ENCODE measurements around the gene ZIC2.

Gene ZIC2

GRCh38 chr13:99977912-99978798, 3.4 kb upstream of the ZIC2 start:
- TF ChIP-seq CTCF (IDR thresholded peaks at IDR 0.05; ENCODE audit: control extremely low read depth, extremely low read depth, low read depth, missing control alignments), result no peak
- ChIA-PET POLR2A (no interaction called here), CTCF (no interaction called here)
- no peak for DNase-seq (ENCODE audit: extremely low spot score)

DNA sequence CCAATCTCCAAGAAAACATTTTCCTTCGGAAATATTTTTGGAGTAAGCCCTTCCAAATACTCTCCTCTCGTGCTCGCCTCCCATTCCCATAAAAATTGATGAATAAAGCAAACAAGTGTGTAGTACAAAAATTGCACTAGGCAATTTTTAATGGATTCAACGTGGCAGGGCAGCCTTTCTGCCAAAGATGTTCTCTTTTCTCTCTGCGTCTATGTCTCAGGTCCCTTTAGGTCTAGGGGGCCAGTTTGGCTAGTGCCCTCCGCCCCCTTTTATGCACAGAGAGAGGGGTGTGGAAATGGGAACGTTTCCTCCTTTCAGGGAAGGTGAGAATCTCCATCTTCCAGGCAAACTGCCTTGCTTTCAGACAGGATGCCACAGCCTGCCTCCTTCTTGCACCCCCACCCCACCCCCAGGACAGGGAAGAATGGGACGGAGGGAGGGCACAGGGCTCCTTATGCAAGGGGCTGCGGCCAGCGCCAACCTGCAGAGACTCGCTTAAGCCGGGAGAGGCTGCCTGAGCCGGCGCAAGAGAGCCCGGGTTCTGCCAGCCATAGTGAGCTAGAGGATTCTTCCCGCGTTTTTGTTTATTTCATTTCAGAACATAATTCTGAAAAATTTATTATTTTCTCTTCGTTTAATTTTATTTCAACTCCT, 2.7 kb upstream of the ZIC2 start:
- no peak for DNase-seq (ENCODE audit: extremely low spot score)
- CTCF ChIA-PET, result no interaction called here
- POLR2A ChIA-PET, result no interaction called here
- TF ChIP-seq CTCF (IDR thresholded peaks at IDR 0.05; ENCODE audit: control extremely low read depth, extremely low read depth, low read depth, missing control alignments), result no peak

DNA sequence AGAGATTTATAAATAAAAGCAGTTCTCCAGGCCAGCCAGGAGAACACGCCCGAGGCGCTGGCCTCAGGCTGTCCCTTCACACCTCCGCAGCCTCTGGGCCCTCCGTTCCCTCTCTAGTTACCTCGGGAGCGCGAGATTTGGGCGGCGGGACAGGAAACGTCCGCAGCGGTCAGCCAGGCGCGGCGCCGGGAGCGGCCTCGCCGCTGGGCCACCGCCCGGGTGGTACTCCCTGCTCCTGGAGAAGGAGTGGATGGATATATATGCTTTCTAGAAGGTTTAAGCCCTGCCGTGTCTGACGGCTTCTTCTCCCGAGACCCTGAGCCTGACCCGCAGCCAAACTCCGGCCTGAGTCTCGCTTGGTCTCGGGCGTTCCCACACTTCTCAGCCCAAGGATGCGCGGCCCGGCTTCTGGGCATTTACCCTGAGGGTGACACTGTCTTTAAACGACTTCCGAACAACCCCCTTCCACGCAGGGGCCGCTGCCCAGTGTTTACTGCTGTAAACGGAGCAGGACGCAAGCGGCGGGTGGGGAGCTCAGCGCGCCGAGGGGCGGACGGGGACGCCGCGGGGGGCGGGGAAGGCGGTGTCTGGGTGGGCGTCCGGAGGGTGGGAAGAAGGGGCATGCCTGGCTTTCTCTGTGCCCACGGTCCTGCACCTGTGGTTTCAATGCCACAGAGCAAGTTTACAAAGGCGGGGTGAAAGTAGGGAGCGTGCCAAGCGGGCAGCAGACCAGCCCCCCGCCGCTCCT, 2.0 kb upstream of the ZIC2 start:
- POLR2A ChIA-PET, result no interaction called here
- no peak for TF ChIP-seq CTCF (IDR thresholded peaks at IDR 0.05; ENCODE audit: control extremely low read depth, extremely low read depth, low read depth, missing control alignments)
- CTCF ChIA-PET, result no interaction called here
- DNase-seq (ENCODE audit: extremely low spot score), result no peak

- POLR2A ChIA-PET, result no interaction called here
- TF ChIP-seq CTCF (IDR thresholded peaks at IDR 0.05; ENCODE audit: control extremely low read depth, extremely low read depth, low read depth, missing control alignments), result no peak
- CTCF ChIA-PET, result interaction anchor here (0.8 to 1.4 kb wide), 2 partner anchors 13 to 255 kb away, joined by 3 read pairs; no protein-coding TSS in a partner anchor
- DNase-seq (ENCODE audit: extremely low spot score), result peak; percentile 70
These were observed 1.3 kb upstream of the ZIC2 start for GRCh38 chr13:99980201-99980823.

DNA sequence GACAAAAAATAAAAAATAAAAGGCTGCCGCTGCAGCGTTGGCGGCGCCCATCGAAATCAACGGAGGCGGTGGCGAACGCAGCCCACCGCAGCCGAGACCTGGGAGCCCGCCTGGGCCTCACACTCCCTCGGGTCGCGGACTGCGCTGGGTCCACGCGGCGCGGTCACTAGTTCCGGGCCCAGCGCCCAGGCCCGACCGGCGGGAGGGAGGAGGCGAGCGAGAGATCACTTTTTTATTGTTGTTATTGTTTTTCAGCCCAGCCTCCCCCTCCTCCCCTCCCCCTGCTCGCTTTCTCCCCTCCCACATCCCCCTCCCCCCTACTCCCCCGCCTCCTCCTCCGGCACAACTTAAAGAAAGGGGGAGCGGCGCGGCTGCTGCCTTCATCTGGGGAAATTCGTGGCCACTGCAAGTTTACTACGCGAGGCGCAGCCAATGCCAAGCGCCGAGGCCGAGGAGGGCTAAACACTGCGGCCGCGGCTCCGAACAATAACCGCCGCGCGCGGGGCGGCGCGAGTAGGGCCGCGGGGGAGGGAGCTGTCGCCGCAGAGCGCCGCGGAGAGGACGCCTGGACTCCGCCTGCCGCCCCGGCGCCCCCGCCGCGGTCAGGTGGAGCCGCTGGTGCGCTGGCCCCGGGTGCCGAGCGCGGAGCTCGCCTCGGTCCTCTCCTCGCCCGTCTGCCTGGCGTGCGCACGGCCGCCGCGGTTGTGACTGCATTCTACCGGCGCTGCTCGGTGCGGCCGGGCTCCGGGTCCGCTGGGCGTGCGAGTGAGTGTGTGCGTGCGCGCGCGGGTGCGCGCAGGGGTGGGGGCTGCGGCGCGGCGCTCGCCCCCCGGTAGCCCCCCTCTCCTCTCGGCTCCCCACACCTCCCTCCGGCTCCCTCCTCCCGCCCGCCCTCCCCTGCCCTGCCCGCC, 505 bp upstream of the ZIC2 start:
- CTCF ChIA-PET, result interaction anchor here (0.8 to 1.4 kb wide), 3 partner anchors 13 to 534 kb away, joined by 3 read pairs; no protein-coding TSS in a partner anchor
- no peak for TF ChIP-seq CTCF (IDR thresholded peaks at IDR 0.05; ENCODE audit: control extremely low read depth, extremely low read depth, low read depth, missing control alignments)
- POLR2A ChIA-PET, result interaction anchor here (1.0 kb wide), 1 partner anchor 663 kb away, joined by 3 read pairs; no protein-coding TSS in a partner anchor
- no peak for DNase-seq (ENCODE audit: extremely low spot score)
